ENCODE data around the gene CCL3.
"Not testable (repeated sequence)": the region's sequence is repeated elsewhere in the genome, so short reads cannot be mapped to it uniquely, and the experiment has no call there.

CCL3 gene

DNA sequence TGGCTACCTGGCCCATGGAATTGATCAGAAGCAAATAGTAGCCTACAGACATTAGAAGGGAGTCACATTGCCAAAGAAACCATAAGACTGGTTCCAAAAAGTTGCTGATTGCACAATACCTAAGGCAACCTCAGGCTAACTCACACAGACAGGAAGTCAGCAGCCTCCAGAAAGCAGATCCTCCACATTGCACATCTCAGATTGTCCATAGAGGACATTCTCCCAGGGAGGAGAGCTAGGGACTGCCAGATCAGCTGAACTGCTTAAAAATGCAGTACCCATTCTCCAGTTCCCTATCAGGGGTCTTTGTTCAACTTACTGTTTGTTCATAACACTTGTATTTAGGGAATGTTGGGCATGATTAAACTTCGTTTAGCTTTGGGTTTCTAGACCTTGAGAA lies 4.2 kb downstream of the CCL3 start:
- no peak for DNase-seq

DNA sequence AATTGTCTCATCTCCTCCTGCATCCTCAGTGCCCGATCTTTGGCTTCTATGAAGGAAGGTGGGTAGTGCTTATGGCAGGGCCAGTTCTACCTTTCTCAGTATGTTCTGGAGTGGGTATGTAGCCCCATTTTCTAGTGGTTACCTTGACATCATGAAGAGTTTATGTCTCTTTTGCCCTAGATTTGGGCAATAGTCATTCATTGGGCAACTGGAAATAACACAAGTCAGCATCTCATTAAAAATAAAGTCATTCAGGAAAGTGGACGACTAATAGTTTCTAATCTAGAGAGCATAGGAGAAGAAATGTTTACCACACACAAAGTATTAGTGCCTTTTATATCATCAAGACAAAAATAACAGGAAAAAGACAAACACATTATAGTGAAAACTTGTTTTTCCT lies 6.3 kb downstream of the CCL3 start:
- DNase-seq: not testable (repeated sequence)

DNA sequence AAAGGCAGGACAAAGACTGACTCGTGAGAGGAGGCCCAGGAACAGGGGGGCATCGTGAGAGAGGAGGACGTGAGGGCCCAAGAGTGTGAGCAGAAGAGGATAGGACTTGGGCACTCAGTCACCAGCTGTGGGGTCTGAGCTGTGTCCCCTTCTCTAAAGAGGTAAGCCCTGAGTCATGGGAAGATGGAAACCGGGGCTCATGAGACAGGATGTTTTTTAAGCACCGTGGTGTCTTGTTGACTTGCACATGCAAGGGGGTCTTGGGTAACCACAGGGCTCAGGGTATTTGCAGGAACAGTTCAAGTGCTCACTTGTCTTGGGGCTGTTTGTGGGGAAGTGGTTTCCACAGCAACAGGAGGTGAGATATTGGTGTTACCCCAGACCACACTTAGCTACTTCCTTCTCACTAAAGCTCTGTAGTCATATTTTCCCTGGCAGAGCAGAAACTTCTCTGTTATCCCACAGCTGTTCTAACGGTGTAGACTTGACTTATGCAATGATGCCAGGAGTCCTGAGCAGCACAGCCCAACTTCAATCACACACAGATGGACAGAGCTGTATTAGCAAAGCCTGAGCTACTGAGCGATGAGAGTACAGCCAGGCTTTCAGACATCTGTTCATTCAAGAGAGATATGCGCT lies 7.3 kb downstream of the CCL3 start:
- not testable (repeated sequence) for DNase-seq

- not testable (repeated sequence) for DNase-seq
Measured at GRCh38 chr17:36081681-36082471, 8.1 kb downstream of the CCL3 start.

- DNase-seq: no peak
Measured at GRCh38 chr17:36074365-36074764, 15.6 kb downstream of the CCL3 start.

- no peak for DNase-seq
Measured at GRCh38 chr17:36072431-36073121, 17.4 kb downstream of the CCL3 start.

DNA sequence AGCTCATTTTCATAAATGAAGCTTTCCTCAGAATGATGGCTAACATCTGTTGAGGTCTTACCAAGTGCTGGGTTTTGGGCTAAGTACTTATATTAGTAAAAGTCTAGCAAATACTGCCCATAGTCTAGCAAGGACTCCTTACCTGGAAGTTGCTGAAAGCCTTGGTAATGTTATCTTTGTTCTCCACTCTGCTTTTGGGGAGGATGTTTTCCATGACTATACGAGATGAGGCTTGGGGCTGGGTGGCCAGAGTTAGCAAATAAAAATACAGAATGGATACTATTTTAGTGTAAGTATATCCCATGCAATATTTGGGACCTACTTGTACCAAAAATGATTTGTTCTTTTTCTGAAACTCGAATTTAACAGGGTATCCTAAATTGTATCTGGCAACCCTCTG lies 18.2 kb downstream of the CCL3 start:
- no peak for DNase-seq

GRCh38 chr17:36070427-36070826 lies 19.5 kb downstream of the CCL3 start:
- DNase-seq: no peak

DNA sequence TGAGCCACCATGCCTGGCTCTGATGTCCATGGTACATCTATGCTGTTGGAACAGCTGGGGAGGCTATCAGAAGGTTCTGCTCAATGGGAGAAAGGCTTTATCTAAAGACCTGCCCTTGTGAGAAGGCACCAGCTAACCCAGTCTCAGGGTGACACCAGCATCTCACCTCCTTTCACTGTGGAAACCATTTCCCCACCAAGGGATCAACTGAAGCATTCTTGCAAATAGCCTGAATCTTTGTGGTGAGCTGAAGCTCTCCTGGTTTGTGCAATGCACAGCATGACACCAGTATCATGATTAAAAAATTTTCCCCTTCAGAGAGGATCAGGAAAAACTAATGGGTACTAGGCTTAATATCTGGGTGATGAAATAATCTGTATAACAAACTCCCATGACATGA lies 20.8 kb downstream of the CCL3 start:
- DNase-seq: no peak

GRCh38 chr17:36068524-36068923 lies 21.4 kb downstream of the CCL3 start:
- DNase-seq: no peak

DNA sequence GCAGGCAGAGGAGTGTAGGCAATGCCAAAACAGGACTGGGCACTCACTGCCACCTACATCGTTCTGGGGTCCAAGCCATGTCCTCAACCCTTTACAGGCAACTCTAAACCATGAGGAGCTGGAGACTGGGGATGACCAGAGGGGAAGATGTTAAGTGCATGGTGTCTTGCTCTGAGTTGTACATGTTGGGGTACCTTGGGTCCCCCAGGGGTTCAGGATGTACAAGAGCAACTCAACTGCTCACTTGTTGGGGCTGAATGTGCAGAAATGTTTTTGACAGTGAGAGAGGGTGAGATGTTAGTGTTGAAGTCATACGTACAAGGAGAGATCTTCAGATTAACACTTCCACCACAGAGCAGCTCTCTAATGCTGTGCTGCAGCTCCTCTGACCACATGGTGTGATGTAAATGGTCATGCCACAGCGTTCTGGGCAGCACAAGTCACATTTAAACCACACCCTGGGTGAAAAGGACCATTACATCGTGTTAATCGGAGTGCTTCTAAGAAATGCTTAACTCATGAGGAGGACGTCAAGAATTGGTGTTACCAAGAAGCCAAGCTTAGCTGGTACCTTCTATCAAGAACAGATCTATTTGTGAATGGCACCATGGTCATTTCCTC lies 23.5 kb downstream of the CCL3 start:
- no peak for DNase-seq

DNA sequence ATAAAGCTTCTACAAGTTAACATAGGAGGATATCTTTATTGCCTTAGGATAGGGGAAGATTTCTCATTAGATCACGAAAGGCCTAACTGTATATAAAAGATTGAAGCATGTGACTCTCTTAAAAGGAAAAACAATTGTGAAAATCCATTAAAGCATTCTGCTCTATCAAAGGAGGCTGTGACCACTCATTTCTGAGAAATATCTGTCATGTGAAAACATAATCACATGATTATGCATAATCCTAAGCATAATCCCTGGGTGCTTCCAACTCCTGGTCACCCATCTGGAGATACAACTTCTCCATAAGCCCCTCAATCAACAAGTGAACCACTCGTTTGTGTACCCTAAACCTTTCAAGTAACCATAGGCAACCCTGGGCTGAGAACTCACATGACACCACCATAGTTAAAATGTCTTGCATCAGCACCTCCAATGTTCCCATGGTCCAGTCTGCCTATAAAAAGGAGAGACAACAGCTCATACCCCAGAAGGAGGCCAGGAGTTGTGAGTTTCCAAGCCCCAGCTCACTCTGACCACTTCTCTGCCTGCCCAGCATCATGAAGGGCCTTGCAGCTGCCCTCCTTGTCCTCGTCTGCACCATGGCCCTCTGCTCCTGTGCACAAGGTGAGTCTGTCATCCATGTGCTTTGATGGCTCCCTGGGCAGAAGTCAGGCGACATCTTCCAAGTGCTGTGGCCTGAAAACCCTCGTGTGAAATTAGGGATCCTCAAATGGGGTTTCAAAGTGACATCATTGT lies 26.0 kb downstream of the CCL3 start, which contains the start of gene CCL18:
Gene CCL18, plus strand, starts transcription at position 487 of the 756 bp plus-strand sequence. Its CDS starts 71 bp downstream, at position 558.
- no peak for DNase-seq

GRCh38 chr17:36060816-36061215 lies 29.1 kb downstream of the CCL3 start:
- no peak for DNase-seq

DNA sequence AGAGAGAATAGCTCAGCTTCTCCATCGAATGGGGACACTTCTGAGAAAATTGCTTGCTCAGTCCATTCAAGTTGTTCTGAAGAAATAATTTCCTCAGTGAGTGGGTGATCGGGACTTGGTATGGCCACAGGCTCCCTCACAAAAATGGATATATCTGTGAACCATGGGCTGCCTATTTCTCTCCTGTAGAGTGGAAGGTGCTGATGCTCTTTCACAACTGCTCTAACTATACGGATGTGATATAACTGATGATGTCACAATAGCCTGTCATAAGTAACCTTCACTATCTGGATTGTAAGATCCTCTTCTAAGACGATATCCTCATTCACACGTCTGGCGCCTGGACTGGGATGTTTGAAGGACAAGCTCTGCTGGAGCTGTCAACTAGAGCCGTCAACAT lies 30.5 kb downstream of the CCL3 start:
- DNase-seq: no peak

- DNase-seq: no peak
Measured at GRCh38 chr17:36057911-36058310, 32.0 kb downstream of the CCL3 start.

DNA sequence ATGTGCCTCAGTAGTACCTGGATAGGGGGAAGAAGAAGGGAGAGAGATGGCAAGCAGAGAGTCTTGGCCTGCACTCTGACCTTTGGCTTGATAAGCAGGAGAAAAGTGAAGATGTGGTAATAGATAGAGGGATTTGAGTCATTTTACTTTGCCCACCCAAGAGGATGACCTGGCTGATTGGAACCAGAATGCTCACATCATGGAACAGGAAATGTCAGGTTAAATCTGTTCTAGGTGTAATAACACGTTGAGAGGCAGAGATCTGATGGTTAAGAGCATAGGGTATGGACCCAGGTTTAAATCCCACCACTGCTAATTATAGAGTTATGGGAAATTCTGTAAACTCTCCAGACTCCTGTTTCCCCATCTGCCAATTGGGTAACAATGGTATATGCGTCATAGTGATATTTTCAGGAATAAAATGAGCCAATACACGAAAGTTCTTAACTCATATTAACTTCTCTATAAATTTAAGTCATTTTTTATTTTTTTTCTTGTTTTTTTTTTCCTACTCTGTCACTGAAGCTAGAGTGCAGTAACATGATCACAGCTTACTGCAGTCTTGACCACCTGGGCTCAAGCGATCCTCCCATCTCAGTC lies 33.9 kb downstream of the CCL3 start:
- no peak for DNase-seq

DNA sequence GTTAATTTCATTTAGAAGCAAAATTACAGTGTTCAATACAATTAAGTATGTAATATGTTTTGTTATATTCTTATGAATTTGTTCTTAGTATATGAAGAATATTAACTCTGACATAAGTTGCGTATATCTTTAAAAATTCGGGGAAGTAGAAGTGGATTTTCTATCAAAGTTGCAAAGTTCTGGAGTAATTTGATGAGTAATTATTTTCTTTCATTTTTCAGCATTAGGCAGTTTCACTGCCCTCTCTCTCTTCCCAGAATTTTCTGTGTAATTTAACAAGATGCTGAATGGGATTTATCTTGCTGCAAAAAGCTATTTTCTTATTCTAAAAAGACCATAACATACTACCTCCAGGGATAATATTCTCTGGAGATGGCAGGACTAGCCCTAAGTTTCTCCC lies 34.8 kb downstream of the CCL3 start:
- no peak for DNase-seq

- DNase-seq: no peak
Measured at GRCh38 chr17:36049643-36050042, 40.3 kb downstream of the CCL3 start.

DNA sequence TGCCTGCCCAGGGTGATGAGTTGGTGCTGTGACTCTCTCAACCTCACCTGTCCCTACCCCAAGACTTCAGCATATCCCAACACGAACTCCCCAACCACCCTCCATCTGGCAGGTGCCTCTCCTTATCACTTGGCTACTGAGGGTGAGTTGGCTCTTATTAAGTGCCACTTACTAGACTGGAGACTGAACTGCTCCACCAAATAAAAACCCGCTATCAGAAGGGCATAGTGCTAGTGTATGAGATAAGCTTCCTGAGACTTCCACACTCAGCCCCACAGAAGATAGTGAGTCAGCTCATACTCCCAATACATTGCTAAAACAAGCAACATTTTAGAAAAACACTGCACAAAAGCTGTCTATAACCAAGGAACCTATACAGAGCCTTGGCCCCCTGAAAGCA lies 41.9 kb downstream of the CCL3 start:
- no peak for DNase-seq

Data from NCI-H2029 (cell line).